Cardiac septum (tissue), 1 donor: ENCODE data around the gene PTPRJ. TPM values are rescaled to one million over a fixed set of nuclear protein-coding genes. Genes with fewer than 3 reads are reported as not detected.

Experiments used
- DNase-seq: peaks from one replicate; pipeline ENCODE4 v3.0.0-alpha.2; 2020; ENCODE audit warnings: low spot score
- intact Hi-C: fragments of 100-400 bp; cut with DNase I; formaldehyde crosslinking; loops from one replicate; pipeline ENCODE4 v1.14.0; 2022
- total RNA-seq: library from RNA; stranded (reverse); fragmentation: NEBNext Ultra II Directional; extraction: Animal tissue kit (Norgen Biotek cat#: 25700); gene quantifications from one replicate; pipeline ENCODE4 v1.2.1, GENCODE V29; 2021
- donor health status: DM: no; HTN: no; CAD: no.

PTPRJ gene
- total RNA-seq, 1 donor from 2014 or later: 11.0 TPM

GRCh38 chr11:48051217-48051830 lies 71.0 kb downstream of the PTPRJ start:
- intact Hi-C loops: no loop called here
- DNase-seq: no peak

- intact Hi-C loops: no loop called here
Measured at GRCh38 chr11:48052183-48053044, 72.1 kb downstream of the PTPRJ start.

GRCh38 chr11:48054994-48055291 lies 74.6 kb downstream of the PTPRJ start:
- intact Hi-C loops: no loop called here
- DNase-seq: no peak

More at GRCh38 chr11:48052183-48053044, 72.1 kb downstream of the PTPRJ start:
- no peak for DNase-seq

GRCh38 chr11:48055292-48056132 lies 75.2 kb downstream of the PTPRJ start:
- intact Hi-C loops: no loop called here
- no peak for DNase-seq

- intact Hi-C loops: no loop called here
- no peak for DNase-seq
Measured at GRCh38 chr11:48056325-48057183, 76.2 kb downstream of the PTPRJ start.

GRCh38 chr11:48058064-48058463 lies 77.7 kb downstream of the PTPRJ start:
- intact Hi-C loops: no loop called here
- no peak for DNase-seq

- DNase-seq: no peak
- intact Hi-C loops: no loop called here
Measured at GRCh38 chr11:48058788-48059187, 78.4 kb downstream of the PTPRJ start.

- intact Hi-C loops: no loop called here
- no peak for DNase-seq
Measured at GRCh38 chr11:48062649-48063048, 82.3 kb downstream of the PTPRJ start.

- intact Hi-C loops: no loop called here
- no peak for DNase-seq
Measured at GRCh38 chr11:48063424-48063978, 83.1 kb downstream of the PTPRJ start.

- intact Hi-C loops: no loop called here
Measured at GRCh38 chr11:48064306-48064705, 83.9 kb downstream of the PTPRJ start.

GRCh38 chr11:48066881-48067800 lies 86.8 kb downstream of the PTPRJ start:
- no peak for DNase-seq
- intact Hi-C loops: no loop called here

More at GRCh38 chr11:48064306-48064705, 83.9 kb downstream of the PTPRJ start:
- DNase-seq: no peak

GRCh38 chr11:48073031-48073861 lies 92.9 kb downstream of the PTPRJ start:
- DNase-seq: no peak
- intact Hi-C loops: no loop called here

- intact Hi-C loops: no loop called here
- DNase-seq: no peak
Measured at GRCh38 chr11:48074425-48075181, 94.2 kb downstream of the PTPRJ start.

GRCh38 chr11:48075637-48076036 lies 95.3 kb downstream of the PTPRJ start:
- intact Hi-C loops: no loop called here
- DNase-seq: no peak

- DNase-seq: no peak
- intact Hi-C loops: no loop called here
Measured at GRCh38 chr11:48077251-48077650, 96.9 kb downstream of the PTPRJ start.

GRCh38 chr11:48078689-48079088 lies 98.3 kb downstream of the PTPRJ start:
- intact Hi-C loops: no loop called here
- no peak for DNase-seq

GRCh38 chr11:48079596-48079995 lies 99.2 kb downstream of the PTPRJ start:
- no peak for DNase-seq
- intact Hi-C loops: no loop called here
